IPS-20b (cell line): ENCODE data around the gene RMI2.
"Not testable (repeated sequence)": the region's sequence is repeated elsewhere in the genome, so short reads cannot be mapped to it uniquely, and the experiment has no call there.

Experiments
- H3K27ac ChIP-seq: one replicate; pipeline ENCODE4 v1.5.1; 2013; ENCODE audit warnings: low read length
- H3K27me3 ChIP-seq: 2 replicates; pipeline ENCODE4 v1.6.1; 2013; ENCODE audit warnings: mild to moderate bottlenecking, low read length, inconsistent platforms; ENCODE audit not compliant: insufficient read depth
- H3K36me3 ChIP-seq: 2 replicates; pipeline ENCODE4 v1.6.1; 2013; ENCODE audit warnings: low read depth, mild to moderate bottlenecking, inconsistent platforms, low read length, moderate library complexity; ENCODE audit not compliant: insufficient read depth
- H3K4me1 ChIP-seq: 2 replicates; pipeline ENCODE4 v1.6.1; 2013; ENCODE audit warnings: mild to moderate bottlenecking, control low read depth, inconsistent platforms, low read length, moderate library complexity; ENCODE audit not compliant: insufficient read depth
- H3K4me3 ChIP-seq: 2 replicates; pipeline ENCODE4 v1.5.1; 2013; ENCODE audit warnings: mild to moderate bottlenecking, low read length, inconsistent platforms
- H3K9ac ChIP-seq: 2 replicates; pipeline ENCODE4 v1.6.1; 2013; ENCODE audit warnings: low read depth, mild to moderate bottlenecking, inconsistent platforms, low read length, moderate library complexity
- H3K9me3 ChIP-seq: 2 replicates; pipeline ENCODE4 v1.6.1; 2013; ENCODE audit warnings: mild to moderate bottlenecking, low read depth, low read length, inconsistent platforms; ENCODE audit not compliant: insufficient read depth

The RMI2 gene

GRCh38 chr16:11345040-11345862 lies at the start of gene RMI2:
Gene RMI2 (plus strand): TSS chr16:11345459. CDS start chr16:11345472, 13 bp downstream.
- Histone ChIP-seq H3K4me1 (peaks cover 15% of the 10 kb centered on the region), H3K9me3 (no peaks in the 10 kb centered on the region), H3K4me3 (peak within 1 kb of the TSS; percentile 74), H3K9ac (peak within 1 kb of the TSS; percentile 82), H3K27me3 (no peaks in the 10 kb centered on the region), H3K36me3 (no peaks in the 10 kb centered on the region), H3K27ac (no peak within 1 kb of the TSS)

- Histone ChIP-seq H3K36me3 (no peaks in the 10 kb centered on the region), H3K9me3 (no peaks in the 10 kb centered on the region), H3K9ac (no peak overlapping the region), H3K27me3 (no peaks in the 10 kb centered on the region), H3K4me1 (peaks cover 17% of the 10 kb centered on the region), H3K4me3 (no peak overlapping the region), H3K27ac (no peak overlapping the region)
These were observed 49.6 kb upstream of the RMI2 start for GRCh38 chr16:11295672-11296071.

- H3K36me3 ChIP-seq: no peaks in the 10 kb centered on the region
These were observed 48.9 kb upstream of the RMI2 start for GRCh38 chr16:11296351-11296705.

GRCh38 chr16:11296706-11297491 lies 48.4 kb upstream of the RMI2 start:
- no peak overlapping the region for H3K27ac ChIP-seq
- no peak overlapping the region for H3K4me3 ChIP-seq
- H3K27me3 ChIP-seq: no peaks in the 10 kb centered on the region
- no peaks in the 10 kb centered on the region for H3K36me3 ChIP-seq
- no peaks in the 10 kb centered on the region for H3K9me3 ChIP-seq
- peaks cover 11% of the 10 kb centered on the region; the same call in 1 of the 2 replicates for H3K4me1 ChIP-seq
- H3K9ac ChIP-seq: no peak overlapping the region

More at GRCh38 chr16:11296351-11296705, 48.9 kb upstream of the RMI2 start:
- no peak overlapping the region for H3K4me3 ChIP-seq
- H3K9ac ChIP-seq: no peak overlapping the region
- peaks cover 15% of the 10 kb centered on the region for H3K4me1 ChIP-seq
- no peaks in the 10 kb centered on the region for H3K27me3 ChIP-seq
- H3K27ac ChIP-seq: no peak overlapping the region
- no peaks in the 10 kb centered on the region for H3K9me3 ChIP-seq

- Histone ChIP-seq H3K9me3 (no peaks in the 10 kb centered on the region), H3K4me3 (no peak overlapping the region), H3K27me3 (no peaks in the 10 kb centered on the region), H3K4me1 (peaks cover 11% of the 10 kb centered on the region; the same call in 1 of the 2 replicates), H3K27ac (no peak overlapping the region), H3K36me3 (no peaks in the 10 kb centered on the region), H3K9ac (no peak overlapping the region)
These were observed 47.6 kb upstream of the RMI2 start for GRCh38 chr16:11297492-11298142.

GRCh38 chr16:11298143-11298900 lies 46.9 kb upstream of the RMI2 start:
- no peak overlapping the region for H3K9ac ChIP-seq
- H3K27me3 ChIP-seq: no peaks in the 10 kb centered on the region
- H3K36me3 ChIP-seq: no peaks in the 10 kb centered on the region
- no peak overlapping the region for H3K4me3 ChIP-seq
- H3K4me1 ChIP-seq: peaks cover 11% of the 10 kb centered on the region; the same call in 1 of the 2 replicates
- H3K27ac ChIP-seq: no peak overlapping the region
- H3K9me3 ChIP-seq: no peaks in the 10 kb centered on the region

GRCh38 chr16:11298950-11299547 lies 46.2 kb upstream of the RMI2 start:
- H3K9ac ChIP-seq, H3K27me3 ChIP-seq, H3K36me3 ChIP-seq, H3K9me3 ChIP-seq, H3K27ac ChIP-seq, H3K4me3 ChIP-seq: not testable (repeated sequence)
- peaks cover 11% of the 10 kb centered on the region; the same call in 1 of the 2 replicates for H3K4me1 ChIP-seq

- Histone ChIP-seq H3K9me3 (no peaks in the 10 kb centered on the region), H3K27ac (no peak overlapping the region), H3K4me3 (no peak overlapping the region), H3K27me3 (no peaks in the 10 kb centered on the region), H3K4me1 (peaks cover 11% of the 10 kb centered on the region; the same call in 1 of the 2 replicates), H3K36me3 (no peaks in the 10 kb centered on the region), H3K9ac (no peak overlapping the region)
These were observed 45.2 kb upstream of the RMI2 start for GRCh38 chr16:11299865-11300559.

GRCh38 chr16:11300560-11300892 lies 44.7 kb upstream of the RMI2 start:
- Histone ChIP-seq H3K27ac (no peak overlapping the region), H3K4me1 (peaks cover 11% of the 10 kb centered on the region; the same call in 1 of the 2 replicates), H3K9me3 (no peaks in the 10 kb centered on the region), H3K36me3 (no peaks in the 10 kb centered on the region), H3K9ac (no peak overlapping the region), H3K4me3 (no peak overlapping the region), H3K27me3 (no peaks in the 10 kb centered on the region)

- Histone ChIP-seq H3K27me3 (no peaks in the 10 kb centered on the region), H3K9ac (no peak overlapping the region), H3K27ac (no peak overlapping the region), H3K4me1 (peaks cover 11% of the 10 kb centered on the region; the same call in 1 of the 2 replicates), H3K36me3 (no peaks in the 10 kb centered on the region), H3K4me3 (no peak overlapping the region), H3K9me3 (no peaks in the 10 kb centered on the region)
These were observed 43.4 kb upstream of the RMI2 start for GRCh38 chr16:11301645-11302501.
